Measurements from ENCODE around the gene BMP15. TPM values are rescaled to one million over a fixed set of nuclear protein-coding genes. Genes with fewer than 3 reads are reported as not detected.

BMP15 gene
- total and polyA plus RNA-seq, 2 of the 13 experiments (the other 11 are each of a cell fraction or from before 2014, with no cell fraction given), result not detected

- no peak for TF ChIP-seq CERS6 (CRISPR knock-in tag; IDR thresholded peaks at IDR 0.05)
- no peak for TF ChIP-seq ZNF629 (CRISPR knock-in tag; conservative IDR thresholded peaks at IDR 0.05)
Measured at GRCh38 chrX:50865311-50865710, 45.2 kb upstream of the BMP15 start (continued).

DNA sequence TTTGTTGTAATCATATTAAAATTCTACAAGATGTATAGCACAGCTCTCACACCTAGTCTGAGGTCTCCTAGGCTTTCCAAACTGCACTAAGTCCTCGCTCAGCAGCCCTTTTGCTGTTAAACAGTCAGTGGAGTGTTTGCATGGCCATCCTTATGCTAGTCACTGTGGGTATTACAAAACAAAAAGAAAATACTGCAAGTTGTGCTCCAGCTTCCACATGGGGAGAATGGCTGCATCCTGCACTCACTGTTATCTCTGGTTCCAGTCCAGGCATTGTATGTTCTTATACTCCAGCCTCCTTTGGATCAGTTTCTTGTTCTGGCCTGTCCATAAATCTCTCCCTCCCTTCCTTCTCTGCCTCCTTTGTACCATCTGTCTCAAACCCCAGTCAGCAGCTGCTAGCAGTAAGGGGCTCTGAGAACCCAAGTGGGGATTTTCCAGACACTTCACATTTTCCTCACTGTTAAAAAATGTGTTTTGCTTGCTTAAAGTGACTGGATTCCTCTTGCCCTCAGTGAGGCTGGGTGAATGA is 38.5 kb upstream of the BMP15 start:
- WGBS (ENCODE audit: low lambda C conversion rate), result no CpG with 5 or more reads among the region's 1 CpG
- Histone ChIP-seq H3K36me3 (replicated peaks in 1 of 2; ENCODE audit: control insufficient read depth in 1 of 2, insufficient read depth in 2 of 2, low read length in 2 of 2) (no peaks in the 10 kb centered on the region), H4K20me1 (ENCODE audit: insufficient read depth, low read length) (no peaks in the 10 kb centered on the region), H3K27ac (ENCODE audit: extremely low read length, insufficient read depth, low read length) (no peak overlapping the region), H2AFZ (ENCODE audit: low read length) (no peak overlapping the region), H3K4me2 (ENCODE audit: low read depth, low read length) (no peak overlapping the region), H3K9me3 (ENCODE audit: low read length) (no peaks in the 10 kb centered on the region), H3K4me1 (ENCODE audit: insufficient read depth, low read length) (no peaks in the 10 kb centered on the region), H3K4me3 (replicated peaks in 1 of 3; ENCODE audit: insufficient read depth in 1 of 3, low read depth in 2 of 3, low read length in 3 of 3) (no peak overlapping the region), H3K9ac (ENCODE audit: insufficient read depth, low read depth, low read length) (no peak overlapping the region), H3K79me2 (ENCODE audit: insufficient read depth, low read length) (no peaks in the 10 kb centered on the region), H3K27me3 (ENCODE audit: control insufficient read depth in 1 of 2, insufficient read depth in 2 of 2, low read length in 2 of 2) (no peaks in the 10 kb centered on the region)
- POLR2A ChIA-PET, result no interaction called here
- no peak for ATAC-seq
- no TSS peak for BruUV-seq (replicated peaks)
- in situ Hi-C loops (cut with HindIII; ENCODE audit: extremely low pct_ligation_motif_present, low pct_unique_long_range_greater_than_20kb), result no loop called here
- CTCF ChIA-PET (ENCODE audit: low intra/inter-chr PET ratio, low total read pairs), result no interaction called here
- no peak for DNase-seq (ENCODE audit: low spot score)
- intact Hi-C loops (cut with micrococcal nuclease; ENCODE audit: unreplicated experiment), result no loop called here
- FAIRE-seq, result no peak
- no peak for TF ChIP-seq TSC22D2 (CRISPR knock-in tag; IDR thresholded peaks at IDR 0.05; ENCODE audit: borderline replicate concordance)
- no peak for TF ChIP-seq MLXIP (CRISPR knock-in tag; IDR thresholded peaks at IDR 0.05; ENCODE audit: borderline replicate concordance)
- no peak for TF ChIP-seq PRPF4 (IDR thresholded peaks at IDR 0.05; ENCODE audit: low read depth, low read length, poor library complexity, severe bottlenecking)
- no peak for TF ChIP-seq ZNF816 (CRISPR knock-in tag; IDR thresholded peaks at IDR 0.05; ENCODE audit: borderline replicate concordance)
- no peak for TF ChIP-seq DPF2 (CRISPR knock-in tag; IDR thresholded peaks at IDR 0.05; ENCODE audit: borderline replicate concordance, low read depth)
- TF ChIP-seq ZFP41 (CRISPR knock-in tag; IDR thresholded peaks at IDR 0.05; ENCODE audit: borderline replicate concordance), result no peak
- TF ChIP-seq KIAA2018 (CRISPR knock-in tag; IDR thresholded peaks at IDR 0.05; ENCODE audit: borderline replicate concordance), result no peak
- no peak for TF ChIP-seq PHF8 (CRISPR knock-in tag; IDR thresholded peaks at IDR 0.05)
